Effector CD8-positive, alpha-beta T cell (primary cell): ENCODE data around the gene VOPP1.
"Not testable (repeated sequence)": the region's sequence is repeated elsewhere in the genome, so short reads cannot be mapped to it uniquely, and the experiment has no call there.

Source experiments
- DNase-seq: peaks from one replicate; lab custom pipeline; 2025; lab: John Stamatoyannopoulos, UW

VOPP1 gene

DNA sequence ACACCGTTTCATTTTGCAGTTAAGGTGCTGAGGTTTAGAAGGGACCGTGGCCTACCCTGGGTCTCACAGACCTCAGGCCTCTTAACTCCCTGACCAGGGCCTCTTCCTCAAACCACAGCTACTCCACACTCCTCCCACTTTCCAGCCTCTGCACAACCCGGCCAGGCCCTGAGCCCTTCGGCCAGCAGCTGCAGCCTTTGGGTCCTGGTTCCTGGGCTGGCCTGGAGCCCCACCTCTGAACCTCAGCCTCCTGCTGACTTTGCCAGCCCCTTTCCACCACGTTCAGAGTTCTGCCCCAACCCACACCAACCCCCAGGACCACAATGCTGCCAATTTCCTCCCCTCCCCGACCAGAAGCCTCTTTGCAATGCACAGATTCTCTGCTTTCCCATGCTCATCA, 84.1 kb downstream of the VOPP1 start:
- DNase-seq = no peak

DNA sequence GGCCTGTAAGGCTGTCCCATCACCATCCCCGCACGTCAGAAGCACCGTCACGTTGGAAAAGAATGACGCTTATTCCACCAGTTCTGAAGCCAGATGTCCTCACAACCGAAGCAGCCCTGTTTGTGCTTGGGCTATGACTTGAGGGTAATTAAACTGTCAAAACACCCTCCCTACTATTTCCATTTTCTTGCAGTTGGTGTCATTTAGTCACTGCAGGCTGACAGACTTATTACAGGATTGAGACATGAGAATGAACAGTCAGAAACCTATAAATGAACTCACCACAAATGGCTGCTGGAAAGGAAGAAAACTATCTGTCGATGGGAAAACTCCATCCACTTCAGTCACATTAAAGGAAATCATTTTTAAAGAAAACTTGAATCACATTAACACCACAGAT, 85.3 kb downstream of the VOPP1 start:
- DNase-seq = no peak

DNA sequence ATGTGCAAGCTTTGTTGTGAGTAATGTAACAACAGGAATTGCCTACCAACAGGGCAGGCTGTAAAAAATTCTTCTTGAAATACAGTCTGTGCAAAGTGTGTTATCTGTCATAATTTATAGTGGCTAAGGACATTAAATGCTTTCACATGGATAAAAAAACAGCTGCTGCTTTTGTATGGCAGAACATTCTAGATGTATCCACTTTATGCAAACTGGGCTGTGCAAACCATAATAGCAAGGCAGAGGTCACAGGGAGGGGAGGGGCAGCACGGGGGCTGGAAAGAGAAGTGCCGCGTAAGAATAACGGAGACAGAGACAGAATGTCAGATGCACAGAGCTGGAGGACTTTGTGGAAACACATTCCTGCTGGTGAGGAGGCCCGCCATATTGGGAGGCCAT, 86.1 kb downstream of the VOPP1 start:
- DNase-seq = no peak

GRCh38 chr7:55485501-55486191, 86.7 kb downstream of the VOPP1 start:
- no peak for DNase-seq

DNA sequence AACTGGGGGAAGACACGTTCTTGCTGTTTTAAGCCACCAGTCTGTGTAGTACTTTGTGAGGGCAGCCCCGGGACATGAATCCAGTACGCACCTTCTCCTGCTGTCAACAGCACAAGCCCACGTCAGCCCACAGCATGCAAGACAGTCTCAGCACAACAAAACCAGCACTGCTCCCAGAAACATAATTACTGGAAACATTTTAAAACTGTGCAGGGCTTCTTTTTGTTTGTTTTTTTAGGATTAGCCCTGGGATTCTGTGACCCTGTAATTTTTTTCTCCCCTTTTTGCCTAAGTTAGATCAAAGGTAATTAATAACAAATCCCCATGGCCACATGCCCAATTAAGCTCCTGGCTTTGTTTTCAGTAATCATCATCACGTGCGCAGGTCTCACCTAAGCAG, 87.5 kb downstream of the VOPP1 start:
- no peak for DNase-seq

- no peak for DNase-seq
Observed at GRCh38 chr7:55484241-55484640, 88.1 kb downstream of the VOPP1 start.

DNA sequence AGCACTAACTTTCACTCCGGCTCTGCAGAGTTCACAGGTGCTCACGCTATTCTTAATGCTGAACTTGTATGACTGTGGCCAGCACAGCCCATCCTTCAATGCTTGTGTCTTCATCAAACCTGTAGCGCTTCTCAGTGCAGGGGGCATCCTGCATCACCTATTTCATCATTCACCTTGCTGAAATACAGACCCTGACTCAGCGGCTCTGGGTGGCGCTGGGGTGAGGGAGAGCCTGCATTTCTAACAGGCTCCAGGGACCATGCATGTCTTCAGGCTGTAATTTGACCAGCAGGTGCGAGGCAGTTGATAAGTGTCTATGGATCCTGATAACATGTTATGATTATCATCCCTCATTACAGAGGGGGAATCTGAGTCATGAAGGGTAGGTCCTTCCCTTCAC, 89.3 kb downstream of the VOPP1 start:
- no peak for DNase-seq

DNA sequence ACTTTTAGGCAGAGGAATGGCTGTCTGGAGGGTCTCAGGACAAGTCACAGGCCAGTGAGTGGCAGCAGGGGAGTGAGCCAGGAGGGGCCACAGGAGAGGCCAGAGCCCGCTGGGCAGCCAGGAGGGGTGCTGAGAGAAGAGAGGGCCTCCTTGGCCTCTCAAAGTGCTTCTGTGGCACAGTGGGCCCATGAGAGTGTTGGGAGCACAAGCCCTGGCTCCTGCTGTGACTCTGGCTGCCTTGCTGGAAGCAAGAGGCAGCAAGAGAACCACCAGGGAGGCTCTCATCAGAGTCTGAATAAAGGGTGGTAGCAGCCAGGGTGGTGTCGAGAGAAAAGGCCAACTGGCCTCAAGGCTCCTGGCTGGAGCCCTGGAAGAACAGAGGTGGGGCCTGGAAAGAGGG, 91.1 kb downstream of the VOPP1 start:
- DNase-seq = no peak

DNA sequence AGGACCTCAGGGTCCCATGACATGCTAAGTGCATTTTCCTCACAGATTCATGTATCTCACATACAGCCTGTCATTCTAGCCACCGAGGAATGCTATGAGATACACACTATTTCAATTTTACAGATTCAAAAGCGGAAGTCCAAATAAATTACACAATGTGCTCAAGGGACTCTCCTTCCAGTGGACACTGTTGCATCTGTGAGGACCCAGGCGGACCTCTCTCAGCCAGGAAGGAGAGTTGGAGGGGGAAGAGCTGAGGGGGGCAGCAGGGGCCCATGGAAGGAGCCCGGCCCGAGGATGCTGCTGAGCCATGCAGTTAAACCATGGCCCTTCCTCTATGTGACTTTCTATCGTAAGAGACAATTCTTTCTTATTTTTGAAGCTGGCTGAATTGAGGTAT, 93.6 kb downstream of the VOPP1 start:
- DNase-seq = no peak

GRCh38 chr7:55477781-55478374, 94.4 kb downstream of the VOPP1 start:
- no peak for DNase-seq

GRCh38 chr7:55476852-55477780, 95.2 kb downstream of the VOPP1 start:
- DNase-seq = no peak

- DNase-seq = no peak
Observed at GRCh38 chr7:55475855-55476803, 96.2 kb downstream of the VOPP1 start.

DNA sequence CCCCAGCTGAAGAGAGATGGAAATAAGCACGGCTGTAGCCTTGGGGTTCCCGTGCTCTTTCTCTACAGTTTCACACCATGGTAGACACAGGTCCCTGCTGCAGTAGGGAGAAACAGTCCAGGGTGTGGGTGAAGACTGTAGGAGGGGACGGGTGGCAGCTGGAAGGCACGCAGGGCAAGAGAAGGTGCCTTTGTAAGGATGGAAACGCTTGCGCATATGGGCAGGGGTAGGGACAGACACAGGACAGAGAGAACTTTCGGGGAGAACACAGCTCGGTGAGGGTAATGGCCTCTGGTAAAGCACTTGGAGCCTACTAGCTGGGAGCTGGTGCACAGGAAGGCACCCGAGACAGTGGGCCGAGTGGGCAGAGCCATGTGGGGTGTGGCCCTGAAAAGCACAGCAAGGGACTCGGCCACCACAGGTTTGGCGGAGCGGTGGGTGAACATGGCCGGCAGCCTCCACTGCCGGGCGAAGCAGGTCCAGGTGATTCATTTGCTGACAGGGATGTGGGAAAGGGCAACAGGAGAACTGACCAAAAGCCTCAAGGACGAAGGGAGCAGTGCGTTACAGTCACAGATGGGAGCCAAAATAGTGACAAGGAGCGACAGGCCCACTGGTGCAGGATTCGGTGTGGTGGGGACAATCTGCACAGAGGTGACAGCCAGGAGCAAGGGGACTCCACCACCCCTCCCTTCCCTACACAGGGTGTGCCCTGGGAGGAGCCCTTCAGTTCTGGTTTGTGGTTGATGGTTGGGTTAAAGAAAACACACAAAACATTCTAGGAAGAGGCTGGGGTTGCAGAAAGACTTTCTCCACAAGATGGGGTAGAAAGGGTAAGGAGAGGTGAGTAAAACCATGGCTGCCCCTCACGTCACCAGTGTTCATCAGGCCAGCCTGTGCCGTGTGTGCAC, 97.1 kb downstream of the VOPP1 start:
- DNase-seq = no peak

GRCh38 chr7:55473932-55474331, 98.4 kb downstream of the VOPP1 start:
- no peak for DNase-seq

DNA sequence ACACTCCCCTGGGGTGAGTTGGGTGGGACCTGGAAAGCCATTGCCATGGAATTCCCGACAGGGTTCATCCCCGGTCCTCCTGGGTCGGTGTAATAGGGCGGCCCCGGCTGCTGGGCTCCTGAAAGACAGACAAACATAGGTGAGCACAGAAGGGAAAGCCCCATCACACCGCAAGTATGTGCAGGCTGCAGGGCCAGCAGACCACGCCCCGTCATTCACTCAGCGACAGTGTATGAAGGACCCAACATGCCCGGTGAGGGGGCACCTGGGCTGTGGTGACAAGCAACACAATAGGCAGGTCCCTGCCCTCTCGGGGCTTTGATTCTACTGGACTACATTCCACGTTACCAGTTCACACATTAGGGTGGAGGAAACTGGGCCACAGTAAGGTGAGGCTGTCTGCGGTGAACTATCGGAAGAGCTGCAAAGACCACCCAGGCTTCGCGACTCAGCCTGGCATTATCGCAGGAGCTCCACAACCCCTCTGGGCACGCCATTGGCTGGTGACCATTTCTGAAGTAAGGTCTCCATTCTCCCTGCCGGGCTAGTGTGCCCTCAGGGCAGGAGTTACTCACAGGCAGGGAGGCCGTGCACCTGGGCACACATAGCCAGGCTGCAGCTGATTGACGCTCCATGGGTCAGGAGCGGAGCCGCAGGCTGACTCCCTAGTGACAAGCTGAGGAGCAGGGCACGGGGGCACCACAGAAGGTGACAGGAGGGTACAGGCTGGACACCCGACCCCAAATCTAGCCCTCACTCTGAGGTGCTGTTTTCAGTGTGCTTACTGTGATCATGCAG, 99.2 kb downstream of the VOPP1 start:
- DNase-seq = no peak

DNA sequence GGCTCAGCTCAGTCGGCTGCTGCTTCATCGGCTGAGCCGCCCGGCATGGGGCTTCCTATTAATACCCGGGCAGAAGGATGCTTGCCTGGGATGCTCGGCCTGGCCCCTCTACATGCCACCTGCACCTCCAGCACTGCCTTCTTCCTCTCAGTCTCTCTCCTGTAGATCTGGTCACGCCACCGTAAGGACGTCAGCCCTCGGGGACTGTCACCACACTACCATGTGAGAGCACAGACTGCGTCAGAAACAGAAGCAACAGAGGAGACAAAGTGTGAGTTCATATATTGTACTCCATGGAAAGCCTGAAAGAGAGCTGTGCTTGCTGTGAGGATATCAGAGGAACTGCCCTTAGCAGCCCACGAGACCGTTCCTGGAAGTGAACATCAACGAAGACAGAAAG, 99.9 kb downstream of the VOPP1 start:
- not testable (repeated sequence) for DNase-seq

GRCh38 chr7:55471594-55471993, 100.7 kb downstream of the VOPP1 start:
- DNase-seq = not testable (repeated sequence)

- no peak for DNase-seq
Observed at GRCh38 chr7:55470261-55470660, 102.0 kb downstream of the VOPP1 start.

DNA sequence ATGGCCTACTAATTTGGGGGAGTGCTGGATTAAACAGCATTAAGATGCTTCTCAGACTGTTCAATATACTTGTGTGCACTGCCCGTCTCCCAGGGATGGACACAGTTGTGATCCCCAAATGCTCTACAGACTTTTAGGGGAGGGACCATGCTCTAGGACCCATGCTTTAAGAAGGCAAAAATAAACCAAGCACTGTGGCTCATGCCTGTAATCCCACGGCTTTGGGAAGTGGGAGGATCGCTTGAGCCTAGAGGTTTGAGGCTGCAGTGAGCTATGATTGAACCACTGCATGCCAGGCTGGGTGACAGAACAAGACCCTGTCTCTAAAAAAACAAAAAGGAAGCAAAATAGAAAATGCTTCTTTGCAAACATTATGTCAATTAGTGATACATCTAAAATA, 102.6 kb downstream of the VOPP1 start:
- DNase-seq = no peak

DNA sequence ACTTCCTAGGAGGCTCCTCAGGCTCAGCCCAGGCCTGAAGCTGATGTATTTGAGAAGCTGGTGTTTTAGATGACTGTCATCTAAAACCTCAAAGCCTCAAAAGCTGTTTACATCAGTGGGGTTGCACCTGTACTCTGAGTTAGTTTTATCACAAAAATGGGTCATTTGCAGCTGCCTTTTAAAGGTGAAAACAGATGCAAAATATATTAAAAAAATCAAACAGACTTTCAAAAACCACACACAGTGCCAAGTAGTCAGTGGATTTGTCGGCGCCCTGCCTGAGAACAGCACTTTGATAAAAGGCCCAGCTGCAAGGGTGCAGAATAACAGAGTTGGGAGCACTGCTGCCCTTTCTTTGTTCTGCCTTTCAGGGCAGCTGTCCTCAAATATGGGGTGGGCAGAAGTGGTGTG, 103.0 kb downstream of the VOPP1 start:
- no peak for DNase-seq
